Measurements from ENCODE around the gene KIRREL3.

DNA sequence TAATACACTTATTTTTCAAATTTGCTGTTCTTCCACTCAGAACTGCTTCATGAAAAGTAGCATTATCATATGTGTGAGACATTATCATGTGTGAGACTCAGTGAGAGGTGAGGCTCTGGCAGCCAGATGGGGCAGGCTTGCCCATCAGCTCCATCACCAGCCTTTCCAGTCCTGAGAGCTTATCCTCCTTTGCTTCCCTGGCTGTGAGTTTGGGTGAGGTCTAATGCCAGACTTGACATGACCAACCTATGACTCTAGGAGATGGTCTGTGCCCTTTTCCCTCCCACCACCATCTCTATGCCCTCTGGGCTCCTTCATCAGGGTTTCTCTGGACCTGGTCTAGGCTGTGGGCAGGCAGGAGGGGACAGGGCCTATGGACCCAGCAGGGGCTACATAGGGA, 145.0 kb downstream of the KIRREL3 start:
- TF ChIP-seq RFX5 (IDR thresholded peaks at IDR 0.05; ENCODE audit: low read depth, low read length) (no peak), POLR2A (IDR thresholded peaks at IDR 0.05; ENCODE audit: low read depth, low read length) (no peak), RAD21 (IDR thresholded peaks at IDR 0.05; ENCODE audit: low read length) (no peak), SMC3 (IDR thresholded peaks at IDR 0.05; ENCODE audit: low read depth, low read length) (no peak)
- TF ChIP-seq, protein P1, sequence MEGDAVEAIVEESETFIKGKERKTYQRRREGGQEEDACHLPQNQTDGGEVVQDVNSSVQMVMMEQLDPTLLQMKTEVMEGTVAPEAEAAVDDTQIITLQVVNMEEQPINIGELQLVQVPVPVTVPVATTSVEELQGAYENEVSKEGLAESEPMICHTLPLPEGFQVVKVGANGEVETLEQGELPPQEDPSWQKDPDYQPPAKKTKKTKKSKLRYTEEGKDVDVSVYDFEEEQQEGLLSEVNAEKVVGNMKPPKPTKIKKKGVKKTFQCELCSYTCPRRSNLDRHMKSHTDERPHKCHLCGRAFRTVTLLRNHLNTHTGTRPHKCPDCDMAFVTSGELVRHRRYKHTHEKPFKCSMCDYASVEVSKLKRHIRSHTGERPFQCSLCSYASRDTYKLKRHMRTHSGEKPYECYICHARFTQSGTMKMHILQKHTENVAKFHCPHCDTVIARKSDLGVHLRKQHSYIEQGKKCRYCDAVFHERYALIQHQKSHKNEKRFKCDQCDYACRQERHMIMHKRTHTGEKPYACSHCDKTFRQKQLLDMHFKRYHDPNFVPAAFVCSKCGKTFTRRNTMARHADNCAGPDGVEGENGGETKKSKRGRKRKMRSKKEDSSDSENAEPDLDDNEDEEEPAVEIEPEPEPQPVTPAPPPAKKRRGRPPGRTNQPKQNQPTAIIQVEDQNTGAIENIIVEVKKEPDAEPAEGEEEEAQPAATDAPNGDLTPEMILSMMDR (conservative IDR thresholded peaks at IDR 0.05; ENCODE audit: low read depth, low read length): no peak

Measured in IMR-90 (cell line).